Activated naive CD4-positive, alpha-beta T cell (primary cell): ENCODE results near the gene CHD5.

Experiments
- DNase-seq, 4 experiments: peaks; one replicate each; lab custom pipeline; 2025; lab: John Stamatoyannopoulos, UW

Gene CHD5

DNA sequence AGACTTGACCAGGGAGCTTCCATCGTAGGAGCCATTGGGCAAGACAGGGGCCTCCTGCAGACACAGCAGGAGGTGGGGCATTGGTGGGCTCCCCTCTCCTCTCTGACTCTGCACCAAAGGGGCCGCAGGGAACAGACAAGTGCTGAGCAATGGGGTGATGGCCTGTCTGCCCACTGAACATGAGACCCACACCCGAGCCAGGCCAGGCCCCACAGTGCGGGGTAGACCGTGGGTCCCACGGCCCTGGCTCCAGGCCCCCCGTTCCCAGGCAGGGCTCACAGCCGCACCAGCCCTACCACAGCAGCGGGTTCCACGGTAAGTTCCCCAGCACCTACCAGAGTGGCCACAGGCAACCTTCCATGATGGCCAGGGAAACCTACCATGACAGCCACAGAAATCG, 45.9 kb downstream of the CHD5 start:
- no peak for DNase-seq

DNA sequence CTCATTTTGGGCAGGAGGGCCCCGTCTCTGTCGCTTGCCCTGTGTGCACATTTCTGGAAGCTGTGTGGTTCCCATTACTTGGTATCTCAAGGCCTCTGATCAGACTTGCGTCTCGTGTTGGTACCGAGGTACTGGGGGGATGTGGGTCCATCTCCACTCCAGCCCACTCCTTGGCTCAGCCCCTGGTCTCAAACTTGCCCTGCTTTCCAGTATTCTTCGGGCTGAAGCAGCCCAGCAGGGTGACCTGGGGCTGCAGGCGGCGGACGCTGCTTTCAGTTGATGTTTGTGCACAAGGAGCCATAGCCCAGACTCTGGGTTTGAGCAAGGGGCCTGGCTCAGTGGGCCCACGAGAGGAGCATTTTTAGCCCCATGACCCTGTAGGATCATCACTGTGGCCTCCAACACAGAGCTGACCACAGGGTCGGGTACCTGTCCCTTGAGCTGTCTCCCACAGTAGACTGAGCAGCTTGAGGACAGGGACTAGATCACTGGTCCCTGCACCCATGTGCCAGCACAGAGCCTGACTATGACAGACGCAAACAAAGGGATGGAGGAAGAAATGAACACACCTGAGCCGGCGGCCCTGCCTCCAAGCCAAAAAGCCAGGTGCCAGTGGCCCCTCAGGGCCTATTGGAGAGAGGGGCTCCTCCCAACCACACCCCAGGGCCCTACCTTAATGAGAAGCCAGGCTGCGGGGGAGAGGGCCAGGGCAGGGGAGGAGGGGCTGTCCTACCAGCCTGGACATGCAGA, 46.8 kb downstream of the CHD5 start:
- DNase-seq = no peak

DNA sequence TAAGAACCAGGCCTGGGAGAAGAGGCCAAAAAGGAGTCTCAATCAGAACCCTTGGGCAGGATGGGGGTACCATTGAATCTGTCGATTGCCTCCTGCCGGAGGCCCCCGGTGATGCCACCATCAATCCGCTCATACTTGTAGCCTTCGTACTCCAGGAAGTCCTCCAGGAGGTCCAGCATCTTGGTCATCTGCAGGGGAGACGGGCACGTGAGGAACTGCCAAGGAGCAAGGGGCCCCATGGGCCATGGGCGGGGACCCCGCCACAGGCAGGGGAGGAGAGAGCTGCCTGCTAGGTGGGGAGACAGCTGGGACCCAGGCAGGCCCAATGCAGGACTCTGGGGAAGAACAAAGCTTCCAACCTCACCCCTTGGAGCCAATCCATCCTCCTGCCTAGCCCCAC, 48.6 kb downstream of the CHD5 start:
- DNase-seq = no peak

DNA sequence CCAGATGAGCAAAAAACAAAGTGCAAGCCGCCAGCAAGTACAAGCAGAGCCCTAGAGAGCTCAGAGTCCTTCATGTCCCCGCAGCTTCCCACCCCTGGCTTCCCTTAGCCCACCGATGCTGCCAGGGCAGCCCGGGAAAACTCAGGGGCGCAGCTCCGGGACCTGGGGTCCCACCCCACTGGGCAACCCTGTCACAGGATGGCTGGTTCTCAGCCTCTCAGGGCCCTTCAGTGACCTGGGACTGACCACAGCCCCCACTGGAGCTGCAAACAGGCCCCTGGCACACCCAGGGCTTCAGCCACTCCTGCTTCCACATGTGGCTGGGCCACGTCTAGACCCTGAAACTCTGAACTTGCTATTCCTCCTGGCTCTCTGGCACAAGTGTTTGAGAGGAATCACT, 49.5 kb downstream of the CHD5 start:
- no peak for DNase-seq

DNA sequence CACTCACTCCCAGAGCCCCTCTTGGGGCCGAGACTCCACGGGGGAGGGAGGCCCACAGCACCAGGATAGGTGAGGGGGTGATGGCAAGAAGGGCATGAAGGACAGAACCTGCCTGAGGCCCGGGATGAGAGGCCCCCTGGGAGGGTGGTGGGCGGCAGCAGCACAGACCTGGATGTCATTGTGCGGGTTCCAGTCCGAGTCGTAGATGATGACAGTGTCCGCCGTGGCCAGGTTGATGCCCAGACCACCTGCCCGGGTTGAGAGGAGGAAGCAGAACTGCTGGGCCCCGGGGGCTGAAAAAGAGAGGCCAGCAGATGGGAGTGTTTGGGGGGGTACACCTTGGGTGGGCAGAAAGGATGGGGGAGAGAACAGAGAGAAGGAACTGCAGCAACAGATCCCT, 50.1 kb downstream of the CHD5 start:
- no peak for DNase-seq

DNA sequence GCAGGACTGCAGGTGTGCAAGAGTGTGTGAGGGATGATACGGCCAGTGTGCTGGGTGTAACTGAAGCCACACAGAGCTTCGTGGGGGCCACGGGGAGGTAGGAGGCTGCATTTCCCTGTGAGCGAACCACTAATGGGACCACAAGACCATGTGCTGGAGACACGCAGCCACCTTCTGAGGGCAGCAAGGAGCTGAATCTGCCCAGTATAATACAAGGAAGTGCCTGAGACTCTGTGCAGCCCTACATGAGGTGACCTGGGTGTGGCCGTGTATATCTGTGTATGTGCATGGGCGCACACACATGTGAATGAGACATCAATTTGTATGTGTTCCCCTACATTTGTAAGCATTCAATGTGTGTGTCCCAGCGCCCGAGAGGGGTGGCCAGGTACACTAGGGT, 50.8 kb downstream of the CHD5 start:
- DNase-seq = no peak

DNA sequence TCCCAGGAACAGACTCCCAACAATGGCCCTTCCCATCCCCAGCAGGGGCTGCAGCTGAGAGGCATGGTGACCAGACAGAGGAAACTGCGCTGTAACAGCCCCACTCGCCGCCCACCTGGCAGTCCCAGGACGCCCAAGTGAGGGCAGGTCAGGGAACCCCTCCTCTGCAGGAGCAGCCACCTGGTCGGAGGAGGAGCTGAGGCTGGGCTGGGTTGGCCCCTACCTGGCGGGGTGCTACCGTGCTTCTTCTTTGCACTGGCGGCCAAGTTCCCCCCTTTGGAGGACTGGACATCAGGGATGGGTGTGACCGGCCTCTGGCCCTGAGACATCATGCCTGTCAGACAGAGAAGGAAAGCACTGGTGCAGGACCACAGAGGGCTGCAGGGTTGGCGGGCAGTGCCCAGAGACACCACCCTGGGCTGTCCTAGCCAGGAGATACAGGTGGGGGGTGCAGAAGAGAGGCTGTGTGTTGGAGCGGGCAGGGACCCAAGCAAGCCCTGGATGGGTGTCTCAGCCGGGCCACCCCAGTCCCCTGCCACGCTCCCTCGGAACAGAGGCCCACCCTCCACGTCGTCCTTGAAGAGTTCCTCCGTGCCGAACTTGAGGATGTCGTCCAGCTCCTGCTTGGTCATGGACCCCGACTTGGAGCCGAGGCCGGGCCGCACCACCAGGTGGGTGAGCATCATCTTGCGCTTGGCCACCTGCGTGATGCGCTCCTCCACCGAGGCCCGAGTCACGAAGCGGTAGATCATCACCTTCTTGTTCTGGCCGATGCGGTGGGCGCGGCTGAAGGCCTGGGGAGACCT, 51.6 kb downstream of the CHD5 start:
- DNase-seq = no peak

DNA sequence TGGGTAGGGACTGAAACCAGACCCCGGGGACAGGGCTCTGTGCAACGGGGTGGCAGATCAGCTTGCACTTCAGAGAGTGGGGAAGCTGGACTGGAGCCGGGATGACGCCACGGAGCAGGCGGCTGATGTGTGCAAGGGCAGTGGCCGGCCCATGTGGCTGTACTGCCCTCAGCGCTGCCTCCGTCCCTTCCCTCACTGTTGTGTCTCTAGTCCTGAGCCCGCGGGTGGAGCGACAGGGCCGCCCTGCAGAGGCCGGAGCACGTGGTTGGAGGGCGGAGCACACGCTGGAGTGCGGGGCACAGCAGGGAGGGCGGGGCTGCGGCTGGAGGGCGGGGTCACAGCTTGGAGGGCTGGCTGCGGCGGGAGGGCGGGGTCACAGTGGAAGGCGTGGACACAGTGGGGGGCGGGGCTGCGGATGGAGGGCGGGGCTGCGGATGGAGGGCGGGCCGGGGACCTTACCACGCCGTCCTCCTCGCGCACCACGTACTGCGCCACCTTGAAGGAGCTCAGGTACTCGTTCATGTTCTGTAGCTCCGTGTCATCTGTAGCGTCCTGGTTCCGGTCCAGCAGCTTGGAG, 52.4 kb downstream of the CHD5 start:
- DNase-seq = peak; percentile 26 to 68 (median 40)

DNA sequence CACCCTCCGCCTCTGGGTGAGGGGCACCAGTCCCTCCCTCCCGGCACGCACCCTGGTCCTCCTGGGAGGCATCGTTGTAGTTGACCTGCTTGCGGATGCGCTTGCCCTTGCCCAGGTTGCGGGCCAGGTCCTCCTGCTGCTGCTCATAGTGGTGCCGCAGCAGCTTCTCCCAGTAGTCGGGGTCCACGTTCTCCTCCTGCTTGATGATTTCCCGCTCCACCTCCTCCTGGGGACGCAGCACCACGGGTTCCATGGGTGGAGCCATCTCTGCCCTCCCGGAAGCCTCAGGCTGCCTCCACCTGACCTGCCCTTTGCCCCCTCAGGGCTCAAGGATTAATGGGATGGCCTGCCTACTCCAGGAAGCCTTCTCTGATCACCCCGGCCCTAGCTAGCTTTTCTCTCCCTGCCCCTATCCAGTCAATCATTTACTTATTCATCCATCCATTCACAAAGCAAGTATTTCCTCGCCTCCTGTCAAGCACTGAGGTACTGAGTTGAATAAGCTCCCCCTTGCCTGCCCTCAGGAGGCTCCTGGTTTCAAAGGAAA, 53.5 kb downstream of the CHD5 start:
- DNase-seq = no peak

DNA sequence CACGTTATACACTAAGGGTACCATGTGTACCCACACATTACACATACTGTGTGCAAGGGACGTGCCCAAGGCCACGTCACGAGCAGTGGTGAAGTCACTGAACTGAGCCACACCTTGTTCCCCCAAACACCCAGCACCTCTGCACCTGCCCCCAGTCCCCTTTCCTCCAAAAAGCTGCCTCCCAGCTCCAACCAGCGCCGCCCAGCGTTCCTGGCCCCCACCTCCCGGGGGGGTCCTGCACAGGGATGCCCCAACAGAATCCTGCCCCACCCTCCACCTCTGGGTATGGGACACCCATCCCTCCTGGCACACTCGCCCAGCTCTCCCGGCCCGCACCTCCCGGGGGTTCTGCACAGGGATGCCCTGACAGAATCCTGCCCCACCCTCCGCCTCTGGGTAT, 54.1 kb downstream of the CHD5 start:
- no peak for DNase-seq

DNA sequence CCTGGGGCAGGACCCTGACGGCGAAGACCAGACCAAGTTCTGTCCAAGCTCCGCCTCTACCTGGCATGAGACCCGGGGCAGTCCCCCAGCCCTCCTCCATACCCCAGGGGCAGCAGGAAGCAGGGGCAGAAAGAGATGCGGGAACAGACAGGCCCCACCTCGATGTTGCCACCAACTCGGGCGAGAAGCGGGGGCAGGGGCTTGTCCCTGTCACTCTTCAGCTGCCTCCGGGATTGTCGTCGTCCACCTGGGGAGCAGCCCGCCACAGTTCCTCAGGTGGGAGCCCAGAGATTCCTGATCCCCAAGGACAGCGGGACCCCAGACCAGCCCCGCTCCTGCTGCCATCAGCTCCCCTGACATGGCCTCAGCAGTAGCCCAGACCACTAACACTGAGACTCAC, 54.8 kb downstream of the CHD5 start:
- DNase-seq = no peak

DNA sequence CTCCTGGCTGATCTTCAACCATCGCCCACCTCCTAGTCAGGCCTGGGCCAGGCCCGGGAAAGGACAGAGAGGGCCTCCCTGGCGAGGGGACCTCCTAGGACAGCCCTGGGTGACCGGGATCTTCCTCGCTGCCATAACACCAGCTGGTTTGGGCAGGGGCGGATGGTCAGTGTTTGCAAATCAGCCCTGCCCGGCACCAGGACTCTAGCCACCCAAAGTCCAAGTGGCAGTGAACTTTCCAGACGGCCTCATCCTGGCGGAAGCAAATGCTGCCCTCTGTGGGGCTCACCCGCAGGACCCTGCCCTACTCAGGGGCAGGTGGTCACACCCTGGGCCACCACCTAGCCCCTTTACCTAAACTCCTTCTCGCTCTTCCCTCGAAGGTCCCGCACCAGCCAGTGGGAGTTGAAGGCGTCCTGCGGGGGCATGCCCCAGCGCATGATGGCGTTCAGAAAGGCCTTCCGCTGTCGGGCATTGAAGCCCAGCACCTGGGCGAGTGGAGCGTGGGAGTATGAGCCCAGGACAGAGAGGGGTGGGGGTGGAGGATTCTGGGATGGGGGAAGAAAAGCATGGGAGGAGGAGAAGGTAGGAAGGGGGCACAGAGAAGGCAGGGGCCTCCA, 55.3 kb downstream of the CHD5 start:
- DNase-seq = no peak

DNA sequence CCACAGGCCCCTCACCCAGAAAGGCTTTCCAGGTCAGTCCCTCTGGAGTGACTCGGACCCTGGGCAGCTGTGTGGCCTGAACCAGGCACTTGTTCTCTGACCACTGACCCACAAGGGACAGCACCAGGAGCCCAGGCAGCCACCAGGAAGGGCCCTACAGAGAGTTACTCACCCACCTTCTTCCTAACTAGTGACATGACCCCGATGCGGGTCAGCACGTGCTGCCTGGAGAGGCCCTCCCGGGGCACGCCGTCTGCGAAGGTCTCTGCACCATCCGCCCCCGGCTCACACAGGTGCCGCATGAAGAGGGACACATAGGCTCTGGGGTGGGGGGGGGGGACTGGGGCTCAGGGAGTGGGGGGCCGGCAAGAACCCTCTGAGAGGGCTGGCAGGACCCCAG, 55.8 kb downstream of the CHD5 start:
- DNase-seq = no peak

DNA sequence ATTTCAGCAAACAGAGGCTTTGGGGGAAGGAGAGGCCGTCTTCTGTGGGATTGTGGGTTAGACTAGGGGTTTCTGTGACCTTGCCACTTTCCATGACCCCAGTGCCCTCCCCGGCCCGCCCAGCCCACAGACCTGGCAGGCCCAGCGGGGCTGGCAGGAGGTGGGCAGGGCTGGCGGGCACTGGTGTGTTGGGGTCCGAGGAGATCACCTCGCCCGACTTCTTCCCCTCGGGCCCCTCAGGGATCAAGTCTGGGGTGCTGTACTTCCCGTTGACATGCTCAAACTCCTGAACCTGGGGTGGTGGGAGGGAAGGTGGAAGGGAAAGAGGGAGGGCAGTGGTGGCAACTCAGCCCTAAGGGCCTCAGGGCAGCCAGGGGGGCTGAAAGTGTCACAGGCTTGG, 56.3 kb downstream of the CHD5 start:
- DNase-seq = no peak

DNA sequence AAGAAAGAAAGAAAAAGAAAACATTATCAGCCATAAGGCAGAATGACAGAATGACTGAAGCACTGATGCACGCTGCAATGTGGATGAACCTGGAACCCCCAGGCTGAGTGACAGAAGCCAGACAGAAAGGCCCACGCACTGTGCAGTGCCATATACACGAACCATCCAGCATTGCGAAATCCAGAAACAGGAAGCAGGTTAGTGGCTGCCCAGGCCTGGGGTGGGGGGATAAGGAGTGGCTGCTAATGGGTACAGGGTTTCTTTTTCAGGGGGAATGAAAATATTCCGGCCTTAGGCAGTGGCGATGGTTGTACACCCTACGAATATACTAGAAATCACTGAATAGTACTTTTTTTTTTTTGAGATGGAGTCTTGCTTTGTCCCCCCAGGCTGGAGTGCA, 57.0 kb downstream of the CHD5 start:
- no peak for DNase-seq

DNA sequence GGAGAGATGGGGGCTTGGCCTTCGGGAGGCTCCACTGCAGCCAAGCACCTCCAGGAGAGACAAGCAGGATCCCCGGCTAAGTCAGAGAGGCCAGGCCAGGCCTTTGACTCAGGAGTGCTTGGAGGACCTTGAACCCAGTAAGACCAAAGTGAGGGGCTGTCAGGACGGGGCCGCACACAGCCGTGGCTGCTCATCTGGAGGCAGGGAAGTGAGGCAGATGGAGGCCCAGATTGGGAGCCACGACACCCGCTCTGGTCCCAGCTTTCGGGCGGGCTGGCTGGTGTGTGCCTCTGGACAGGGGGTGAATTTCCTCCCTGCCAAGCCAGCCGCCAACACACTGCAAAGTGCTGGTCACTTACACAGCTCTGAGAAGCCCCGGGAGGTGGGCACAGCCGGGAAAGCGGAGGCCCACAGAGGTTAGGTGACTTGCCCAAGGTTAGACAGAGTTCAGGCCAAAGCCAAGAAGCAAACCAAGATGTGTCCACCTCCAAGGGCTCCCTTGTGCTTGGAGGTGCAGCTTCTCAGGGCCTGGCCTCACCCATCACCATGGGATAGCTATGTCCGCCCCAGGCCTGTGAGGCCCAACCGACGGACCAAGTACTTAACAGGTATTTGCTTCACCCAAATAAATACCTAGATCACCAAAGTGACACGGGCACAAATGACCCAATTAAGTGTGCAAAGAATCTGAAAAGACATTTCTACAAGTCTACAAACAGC, 58.3 kb downstream of the CHD5 start:
- no peak for DNase-seq

DNA sequence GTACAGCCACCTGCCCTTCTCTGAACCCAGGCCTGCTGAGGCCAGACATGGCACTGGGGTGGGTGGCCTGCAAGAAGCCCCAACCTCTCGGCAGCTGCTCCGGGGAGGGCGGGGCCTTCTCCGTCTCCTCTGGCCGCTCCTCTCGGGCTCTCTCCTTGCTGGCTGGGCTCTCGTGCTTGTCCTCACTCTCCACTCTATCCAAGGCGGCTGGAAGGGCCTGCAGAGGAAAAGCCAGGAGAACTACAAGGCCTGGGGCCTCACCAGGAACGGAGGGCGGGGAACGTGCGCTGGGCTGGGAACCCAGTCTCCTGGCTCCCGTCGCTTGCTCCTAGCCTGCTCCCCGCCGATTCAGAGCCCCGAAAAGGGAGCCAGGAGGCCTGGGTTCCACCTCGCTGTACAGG, 59.1 kb downstream of the CHD5 start:
- no peak for DNase-seq

DNA sequence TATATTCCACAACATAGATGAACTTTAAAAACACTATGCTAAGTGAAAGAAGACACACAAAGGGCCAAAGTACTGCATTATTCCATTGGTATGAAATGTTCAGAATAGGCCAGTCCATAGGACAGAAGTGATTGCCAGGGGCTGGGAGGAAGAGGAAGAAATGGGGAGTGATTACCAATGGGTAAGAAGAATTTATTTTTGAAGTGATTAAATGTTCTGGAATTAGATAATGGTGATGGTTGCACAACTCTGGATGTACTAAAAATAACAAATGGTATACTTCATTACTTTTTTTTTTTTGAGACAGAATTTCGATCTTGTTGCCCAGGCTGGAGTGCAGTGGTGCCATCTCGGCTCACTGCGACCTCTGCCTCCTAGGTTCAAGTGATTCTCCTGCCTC, 61.7 kb downstream of the CHD5 start:
- no peak for DNase-seq

DNA sequence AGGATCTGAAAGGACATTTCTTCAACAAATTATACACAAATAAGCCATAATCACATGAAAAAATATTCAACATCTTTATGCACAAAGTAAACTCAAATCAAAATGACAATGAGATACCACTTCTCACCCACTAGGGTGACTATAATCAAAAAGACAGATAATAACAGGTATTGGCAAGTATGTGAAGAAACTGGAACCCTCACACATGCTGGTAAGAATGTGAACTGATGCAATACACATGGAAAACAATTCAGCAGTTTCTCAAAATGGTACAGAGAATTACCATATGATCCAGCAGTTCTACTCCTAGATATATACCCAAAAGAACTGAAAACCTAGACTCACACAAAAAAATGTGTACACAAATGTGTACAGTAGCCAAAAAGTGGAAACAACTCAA, 62.5 kb downstream of the CHD5 start:
- DNase-seq = no peak

DNA sequence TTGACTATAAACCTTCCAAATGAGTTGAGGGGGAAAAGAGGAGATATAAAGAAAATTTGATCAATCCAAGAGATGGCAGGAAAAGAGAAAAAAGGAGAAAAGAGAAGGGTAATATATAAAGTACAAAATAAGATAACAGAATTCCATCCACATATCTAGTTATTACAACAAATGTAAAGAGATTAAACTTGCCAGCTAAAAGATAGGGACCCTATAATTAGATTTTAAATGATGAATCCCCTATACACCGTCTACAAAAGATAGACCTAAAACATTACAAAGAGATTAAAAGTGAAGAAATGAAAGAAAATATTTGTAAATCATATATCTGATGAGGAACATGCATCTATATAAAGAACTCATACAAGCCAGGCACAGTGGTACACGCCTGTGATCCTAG, 63.1 kb downstream of the CHD5 start:
- DNase-seq = no peak

DNA sequence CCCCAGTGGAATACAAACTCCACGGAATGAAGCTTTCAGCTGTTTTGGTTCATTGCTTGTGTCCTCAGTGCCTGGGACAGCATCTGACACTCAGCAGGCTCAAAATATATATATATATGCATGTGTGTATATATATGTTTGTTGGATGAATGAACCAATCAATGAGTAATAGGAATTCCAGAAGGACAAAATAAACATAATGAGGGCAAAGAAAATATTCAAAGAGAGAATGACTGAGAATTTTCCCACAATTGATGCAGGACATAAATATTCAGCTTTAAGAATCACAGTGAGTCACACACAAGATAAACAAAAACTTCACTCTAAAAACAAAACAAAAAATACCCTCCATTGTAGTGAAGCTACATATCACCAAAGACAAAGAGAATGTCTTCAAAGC, 64.0 kb downstream of the CHD5 start:
- DNase-seq = no peak

DNA sequence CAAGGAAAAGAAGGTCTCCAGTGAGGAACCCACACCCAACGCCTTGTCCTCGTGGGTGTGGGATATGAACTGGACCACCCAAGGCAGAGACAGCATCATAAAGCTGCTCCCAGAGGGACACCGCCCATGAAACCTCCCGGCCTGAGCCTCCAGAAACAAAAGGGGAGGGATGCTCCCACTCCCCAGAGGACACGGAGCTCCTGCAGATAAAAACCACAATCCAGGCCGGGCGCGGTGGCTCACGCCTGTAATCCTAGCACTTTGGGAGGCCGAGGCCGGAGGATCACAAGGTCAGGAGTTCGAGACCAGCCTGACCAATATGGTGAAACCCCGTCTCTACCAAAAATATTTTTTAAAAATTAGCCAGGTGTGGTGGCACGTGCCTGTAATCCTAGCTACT, 66.4 kb downstream of the CHD5 start:
- DNase-seq = no peak
